GM18519 (cell line): ENCODE data around the gene CMTM6.
"Not testable (repeated sequence)": the region's sequence is repeated elsewhere in the genome, so short reads cannot be mapped to it uniquely, and the experiment has no call there.

Experiments
- ATAC-seq: cut with Tn5 transposase; IDR thresholded peaks from one replicate; pipeline ENCODE4 v1.9.1; 2021; ENCODE audit warnings: mild to moderate bottlenecking, moderate library complexity; ENCODE audit not compliant: unreplicated experiment, low FRiP score

The CMTM6 gene

DNA sequence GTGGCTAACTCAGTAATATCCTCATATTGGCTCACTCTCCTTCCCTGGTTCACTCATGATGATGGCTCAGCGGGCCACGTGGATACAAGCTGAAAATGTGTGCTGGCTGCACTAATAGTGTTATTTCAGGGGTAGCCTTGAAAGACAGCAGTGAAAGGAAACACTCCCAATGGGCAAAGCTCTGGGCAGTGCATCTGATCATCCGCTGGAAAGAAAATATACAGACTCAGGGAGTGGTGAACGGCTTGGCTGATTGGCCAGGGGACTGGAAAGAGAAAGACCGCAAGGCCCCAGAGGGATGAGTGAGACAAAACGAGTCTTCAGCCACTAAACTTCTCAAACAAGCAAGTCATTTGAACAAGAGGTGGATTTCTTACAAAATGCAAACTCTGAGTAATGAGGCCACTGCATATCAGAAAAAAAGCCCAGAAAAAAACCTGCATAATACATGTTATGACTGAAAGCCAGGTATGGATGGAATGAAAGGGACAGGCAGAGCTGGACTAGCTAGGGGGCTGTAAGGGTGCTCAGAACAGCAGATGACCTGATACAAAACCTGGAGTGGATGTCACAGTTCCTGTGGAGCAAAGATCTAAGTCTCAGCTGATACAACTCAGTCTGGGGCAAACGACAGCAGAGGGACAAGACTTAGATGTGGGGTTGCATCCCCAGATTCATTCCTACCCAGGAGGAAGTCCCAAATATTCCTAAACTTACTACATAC is 33.3 kb downstream of the CMTM6 start:
- ATAC-seq = no peak

DNA sequence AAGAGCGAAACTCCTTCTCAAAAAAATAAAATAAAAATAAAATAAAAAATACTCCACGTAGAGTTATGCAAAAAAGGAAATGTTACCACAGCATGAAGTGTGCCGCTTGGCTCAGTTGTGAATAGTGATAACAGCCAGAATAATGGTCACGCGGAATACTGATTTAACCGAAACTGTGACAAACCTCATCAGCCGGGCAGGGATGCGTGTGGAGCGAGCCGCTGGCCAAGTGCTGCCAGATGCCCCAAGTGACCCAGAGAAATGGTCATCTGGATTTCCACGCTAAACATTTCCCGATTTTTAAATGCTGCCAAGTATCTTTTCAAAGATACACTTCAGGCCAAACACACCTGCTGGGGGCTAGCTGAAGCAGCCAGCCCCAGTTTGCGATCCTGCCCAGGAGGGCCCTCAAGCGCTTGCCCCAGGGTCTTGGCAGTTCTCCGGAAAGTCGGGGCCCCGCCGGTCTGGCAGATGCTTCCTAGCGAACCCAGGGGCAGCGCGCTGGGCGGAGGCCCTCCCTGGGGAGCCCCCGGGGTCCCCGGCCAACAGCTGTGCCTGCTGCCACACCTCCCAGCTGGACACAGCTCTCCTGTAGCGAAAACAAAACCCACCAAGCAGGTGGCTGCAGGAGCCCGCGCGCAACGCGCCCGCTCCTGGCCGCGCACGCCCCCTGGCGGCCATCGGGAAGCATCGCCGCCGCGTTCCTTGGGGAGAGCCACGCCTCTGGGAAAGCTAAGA is 35.1 kb downstream of the CMTM6 start:
- no peak for ATAC-seq

DNA sequence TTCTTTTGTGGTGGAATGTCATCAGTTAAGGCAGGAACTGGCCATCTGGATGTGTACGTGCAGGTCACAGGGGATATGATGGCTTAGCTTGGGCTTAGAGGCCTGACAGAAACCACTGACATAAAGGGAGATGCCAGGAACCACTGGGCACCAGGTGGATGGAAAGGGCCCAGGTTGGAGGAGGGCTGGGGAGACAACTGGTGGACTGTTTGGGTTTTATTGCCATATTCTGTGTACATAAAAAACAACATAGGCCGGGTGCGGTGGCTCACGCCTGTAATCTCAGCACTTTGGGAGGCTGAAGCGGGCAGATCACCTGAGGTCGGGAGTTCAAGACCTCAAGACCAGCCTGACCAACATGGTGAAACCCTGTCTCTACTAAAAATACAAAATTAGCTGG is 35.8 kb downstream of the CMTM6 start:
- ATAC-seq = not testable (repeated sequence)

DNA sequence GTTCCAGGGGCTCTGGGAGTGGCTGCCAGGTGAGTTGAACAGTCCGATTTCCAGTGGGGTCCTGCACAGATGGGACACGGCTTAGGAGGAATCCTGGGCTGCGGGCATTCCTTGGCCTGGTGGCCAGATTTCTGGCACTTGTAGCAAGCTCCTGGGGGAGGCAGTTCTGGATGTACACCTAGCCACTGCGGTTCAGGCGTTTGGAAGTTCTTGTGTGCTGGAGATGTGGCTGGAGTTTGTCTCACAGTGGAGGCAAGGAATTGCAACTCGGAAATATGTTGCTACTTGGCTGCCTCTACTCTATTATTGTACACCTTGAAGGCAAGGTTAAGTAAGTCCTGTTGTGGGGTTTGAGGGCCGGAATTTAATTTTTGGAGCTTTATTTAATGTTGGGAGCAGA is 37.9 kb downstream of the CMTM6 start:
- ATAC-seq = not testable (repeated sequence)

DNA sequence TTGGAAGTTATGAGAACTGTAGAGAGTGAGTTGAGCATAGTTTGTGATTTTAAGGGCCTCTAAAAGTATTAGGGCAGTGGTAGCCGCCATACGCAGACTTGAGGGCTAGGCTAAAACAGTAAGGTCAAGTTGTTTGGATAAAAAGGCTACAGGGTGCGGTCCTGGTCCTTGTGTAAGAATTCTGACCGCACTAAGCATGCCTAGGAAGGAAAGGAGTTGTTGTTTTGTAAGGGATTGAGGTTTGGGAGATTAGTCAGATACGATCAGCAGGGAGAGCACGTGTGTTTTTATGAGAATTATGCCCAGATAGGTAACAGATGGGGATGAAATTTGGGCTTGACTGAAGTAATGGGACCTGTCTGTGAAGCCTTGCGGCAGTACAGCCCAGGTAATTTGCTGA is 39.2 kb downstream of the CMTM6 start:
- ATAC-seq = not testable (repeated sequence)

DNA sequence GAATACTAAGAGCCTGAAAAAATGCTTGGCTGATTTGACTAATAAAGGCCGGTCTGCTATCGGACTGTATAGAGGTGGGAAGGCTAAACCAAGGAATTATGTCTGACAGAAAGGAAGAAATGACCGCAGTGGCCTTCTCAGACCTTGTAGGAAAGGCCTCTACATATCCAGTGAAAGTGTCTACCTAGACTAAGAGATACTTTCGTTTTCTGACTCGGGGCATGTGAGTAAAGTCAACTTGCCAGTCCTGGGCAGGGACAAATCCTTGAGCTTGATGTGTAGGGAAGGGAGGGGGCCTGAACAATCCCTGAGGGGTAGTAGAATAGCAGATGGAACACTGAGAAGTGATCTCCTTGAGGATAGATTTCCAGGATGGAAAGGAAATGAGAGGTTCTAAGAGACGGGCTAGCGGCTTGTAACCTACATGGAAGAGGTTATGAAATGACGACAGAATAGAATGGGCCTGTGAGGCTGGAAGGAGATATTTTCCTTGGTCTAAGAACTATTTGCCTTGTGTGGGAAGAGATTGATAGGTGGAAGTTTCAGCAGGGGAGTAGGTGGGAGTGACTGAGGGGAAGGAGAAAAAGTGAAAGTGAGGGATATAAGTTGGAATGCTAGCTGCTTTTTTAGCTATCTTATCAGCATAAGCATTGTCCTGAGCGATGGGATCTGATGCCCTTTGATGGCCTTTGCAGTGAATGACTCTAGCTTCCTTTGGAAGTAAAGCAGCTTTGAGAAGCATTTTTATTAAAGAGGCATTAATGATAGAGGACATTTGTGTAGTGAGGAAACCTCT is 40.3 kb downstream of the CMTM6 start:
- not testable (repeated sequence) for ATAC-seq

DNA sequence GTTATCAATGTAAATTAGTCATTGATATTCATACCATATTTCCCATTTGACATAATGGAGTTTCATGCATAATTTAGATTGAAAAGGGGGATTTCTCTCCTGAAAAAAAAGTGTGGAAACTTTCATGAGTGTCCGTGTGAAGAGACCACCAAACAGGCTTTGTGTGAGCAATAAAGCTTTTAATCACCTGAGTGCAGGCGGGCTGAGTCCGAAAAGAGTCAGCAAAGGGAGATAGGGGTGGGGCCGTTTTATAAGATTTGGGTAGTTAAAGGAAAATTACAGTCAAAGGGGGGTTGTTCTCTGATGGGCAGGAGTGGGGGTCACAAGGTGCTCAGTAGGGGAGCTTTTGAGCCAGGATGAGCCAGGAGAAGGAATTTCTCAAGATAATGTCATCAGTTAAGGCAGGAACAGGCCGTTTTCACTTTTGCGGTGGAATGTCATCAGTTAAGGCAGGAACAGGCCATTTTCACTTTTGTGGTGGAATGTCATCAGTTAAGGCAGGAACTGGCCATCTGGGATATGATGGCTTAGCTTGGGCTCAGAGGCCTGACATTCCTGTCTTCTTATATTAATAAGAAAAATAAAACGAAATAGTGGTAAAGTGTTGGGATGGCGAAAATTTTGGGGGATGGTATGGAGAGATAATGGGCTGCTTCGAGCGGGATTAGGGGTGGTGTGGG is 41.7 kb downstream of the CMTM6 start:
- ATAC-seq = not testable (repeated sequence)

DNA sequence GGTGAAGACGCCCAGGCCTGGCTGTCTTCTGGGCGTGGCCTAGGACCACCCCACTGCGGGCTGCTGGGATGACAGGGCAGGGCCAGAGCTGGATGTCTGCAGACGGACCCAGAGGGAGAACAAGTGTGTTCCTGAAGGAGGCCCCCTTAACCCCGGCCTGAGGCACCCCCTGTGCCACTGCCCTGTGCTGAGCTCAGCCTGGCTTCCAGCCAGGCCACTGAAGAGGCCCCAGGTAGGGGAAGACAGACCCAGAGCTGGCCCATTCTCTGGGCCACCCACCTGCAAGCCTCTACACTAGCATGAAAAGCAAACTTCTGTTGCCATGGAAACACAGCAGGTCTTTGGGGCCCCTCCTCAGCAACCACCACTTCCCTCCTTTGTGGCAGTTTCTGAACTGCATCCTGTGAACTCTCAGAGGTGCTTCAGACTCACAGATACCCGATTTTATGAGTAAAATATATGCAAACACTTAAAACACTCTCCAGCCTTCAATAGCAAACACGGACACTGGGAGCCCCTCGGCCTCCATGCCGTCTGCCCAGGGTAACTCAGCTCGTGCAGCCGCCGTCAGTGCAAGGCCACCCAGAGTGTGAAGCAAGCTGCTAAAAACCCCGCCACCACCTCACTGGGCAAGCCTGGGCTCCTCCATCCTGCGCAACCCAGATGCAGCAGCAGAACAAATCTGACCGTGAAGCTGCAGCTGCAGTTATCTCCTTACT is 42.5 kb downstream of the CMTM6 start:
- peak; percentile 85 for ATAC-seq

DNA sequence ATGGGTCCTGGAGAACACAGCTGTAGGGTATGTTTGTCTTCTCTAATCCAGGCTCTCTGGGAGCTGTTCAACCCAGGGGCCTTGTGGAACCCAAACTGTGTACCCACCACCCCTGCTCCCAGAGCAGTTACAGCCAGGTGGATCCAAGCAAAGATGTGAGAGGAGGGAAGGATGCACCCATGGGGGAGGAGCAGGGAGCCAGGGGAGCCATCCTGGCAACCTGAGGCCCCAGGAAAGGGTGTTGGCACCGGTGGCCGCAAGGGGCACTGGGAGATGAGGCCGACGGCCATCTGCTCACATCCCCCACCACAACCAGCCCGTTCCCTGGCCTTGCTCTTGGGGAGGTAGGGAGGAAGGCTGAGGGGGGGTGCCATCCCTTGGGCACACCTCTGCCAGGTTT is 43.2 kb downstream of the CMTM6 start:
- no peak for ATAC-seq

DNA sequence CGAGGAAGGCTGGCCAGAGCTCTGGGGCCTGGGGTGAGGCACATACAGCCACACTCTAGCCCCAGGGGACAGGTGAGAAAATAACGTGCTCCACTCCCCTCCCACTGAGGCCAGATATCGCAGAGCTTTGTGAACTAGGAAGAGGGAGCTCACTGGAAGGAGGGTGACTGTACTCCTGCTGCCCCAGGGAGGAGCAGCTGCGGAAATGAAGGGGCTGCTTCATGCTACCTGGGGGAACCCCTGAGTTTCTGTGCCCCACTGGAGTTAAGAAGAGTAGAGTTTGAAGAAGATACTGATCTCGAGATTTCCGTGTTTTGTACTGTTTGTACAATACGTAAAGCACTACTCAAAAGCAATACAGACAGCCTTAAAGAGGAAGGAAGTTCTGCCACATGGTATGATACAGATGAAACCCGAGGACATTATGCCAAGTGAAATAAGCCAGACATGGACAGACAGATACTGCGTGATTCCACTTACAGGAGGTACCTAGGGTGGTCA is 44.6 kb downstream of the CMTM6 start:
- no peak for ATAC-seq

DNA sequence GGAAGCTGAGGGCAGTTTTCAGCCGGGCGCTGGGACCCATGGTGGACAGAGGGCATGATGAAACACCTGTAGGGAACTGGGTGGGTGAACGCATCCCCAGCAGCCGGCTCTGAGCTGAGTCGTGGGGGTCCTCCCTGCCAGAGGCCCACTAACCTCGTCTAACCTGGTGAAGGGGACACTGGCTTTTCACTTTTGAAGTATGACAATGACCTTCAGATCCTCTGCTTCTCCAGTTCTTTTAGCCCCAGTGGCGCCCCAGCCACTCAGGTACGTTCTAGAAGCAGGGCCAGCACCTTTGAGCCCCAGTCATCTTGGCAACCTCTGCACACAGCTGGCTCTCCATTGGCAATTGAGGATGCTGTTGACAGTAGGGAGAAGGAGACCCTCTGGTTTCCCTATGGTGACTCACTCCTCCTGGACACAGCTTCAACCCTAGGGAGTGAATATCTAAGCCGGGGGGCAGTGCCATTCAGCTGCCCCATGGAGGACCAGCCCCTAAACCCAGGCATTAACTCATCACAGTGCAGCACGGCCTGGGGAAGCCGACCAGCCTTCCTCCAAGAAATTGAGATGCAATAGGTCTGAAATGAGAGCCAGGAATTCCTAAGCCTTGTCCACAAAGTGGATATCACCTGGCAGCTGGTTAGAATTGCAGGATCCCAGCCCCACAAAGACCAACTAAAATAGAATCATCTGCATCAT is 46.1 kb downstream of the CMTM6 start:
- no peak for ATAC-seq

DNA sequence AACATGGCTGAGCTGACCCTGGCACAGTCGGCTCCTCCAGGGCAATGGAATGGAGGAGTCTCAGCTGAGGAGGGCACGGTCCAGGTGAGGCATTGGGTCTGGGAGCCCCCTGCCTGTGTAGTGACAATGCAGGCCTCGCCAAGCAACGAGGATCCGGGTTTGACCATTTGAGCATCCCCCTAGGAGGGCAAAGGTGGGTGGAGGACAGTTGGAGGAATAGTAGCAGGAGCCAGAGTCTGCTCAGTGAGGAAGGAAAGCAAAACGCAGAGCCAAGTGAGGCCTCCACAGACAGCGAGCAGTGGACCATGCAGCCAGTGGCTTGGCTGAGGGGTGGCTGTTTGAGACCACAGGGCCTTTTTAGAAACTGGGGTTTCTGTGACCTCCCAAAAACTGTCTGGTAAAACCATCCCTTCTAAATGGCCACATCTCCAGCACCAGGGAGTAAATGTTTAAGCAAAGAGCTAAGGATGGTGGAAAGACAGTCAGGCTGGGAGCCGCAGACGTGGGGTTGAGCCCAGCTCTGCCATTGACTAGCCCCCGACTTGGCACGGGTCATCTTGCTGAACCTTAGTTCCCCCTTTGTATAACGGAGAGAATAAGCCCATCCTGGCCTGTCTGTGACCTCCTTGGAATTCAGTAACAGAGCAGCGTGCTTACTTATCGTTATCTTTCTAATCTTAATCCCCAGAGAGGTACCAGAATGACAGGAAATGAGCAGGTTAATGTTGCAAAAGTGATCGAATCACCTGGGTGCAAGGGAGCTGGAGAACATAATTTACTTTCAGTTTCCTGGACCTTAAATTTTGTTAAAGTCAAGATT is 46.8 kb downstream of the CMTM6 start:
- ATAC-seq = no peak

DNA sequence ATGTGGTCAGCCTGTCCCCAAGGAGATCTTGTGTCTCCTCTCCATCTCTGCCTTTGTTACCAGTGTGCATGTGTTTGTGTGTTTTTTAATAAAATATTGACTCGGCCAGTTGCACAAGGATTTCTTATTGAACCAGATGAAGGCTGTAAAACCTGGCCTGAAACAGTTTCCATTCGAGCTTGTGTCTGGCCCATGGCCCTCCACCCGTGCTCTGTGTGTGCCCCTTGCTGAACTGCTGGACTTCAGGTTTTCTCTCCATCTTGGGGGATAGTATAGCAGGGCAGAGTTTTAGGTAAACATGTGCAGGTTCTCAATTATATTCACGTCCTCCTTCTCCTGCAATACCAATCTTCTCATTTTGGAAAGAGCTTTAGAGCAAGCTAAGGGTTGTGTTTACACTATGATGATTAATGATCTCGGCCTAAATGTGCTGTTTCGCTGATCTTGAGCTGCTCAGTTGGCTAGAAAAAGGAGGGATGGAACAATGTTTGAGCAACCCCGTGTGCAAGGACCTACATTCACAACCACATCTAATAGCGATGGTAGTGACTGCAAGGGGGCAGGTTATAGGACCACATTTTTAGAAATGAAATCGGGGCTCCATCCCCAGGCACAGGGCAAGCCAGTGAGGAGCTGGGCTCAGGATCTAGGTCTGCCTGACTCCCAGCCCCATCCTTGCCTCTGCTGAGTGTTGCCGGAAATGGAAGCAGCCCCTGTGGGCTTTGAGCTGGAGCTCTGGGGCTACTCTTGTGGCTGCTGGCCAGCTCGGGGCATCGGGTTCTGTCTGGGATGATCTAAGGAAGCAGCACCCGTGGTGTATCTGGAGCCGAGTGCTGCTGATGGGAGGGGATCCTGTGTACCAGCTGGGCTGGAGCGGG is 47.7 kb downstream of the CMTM6 start:
- ATAC-seq = no peak

DNA sequence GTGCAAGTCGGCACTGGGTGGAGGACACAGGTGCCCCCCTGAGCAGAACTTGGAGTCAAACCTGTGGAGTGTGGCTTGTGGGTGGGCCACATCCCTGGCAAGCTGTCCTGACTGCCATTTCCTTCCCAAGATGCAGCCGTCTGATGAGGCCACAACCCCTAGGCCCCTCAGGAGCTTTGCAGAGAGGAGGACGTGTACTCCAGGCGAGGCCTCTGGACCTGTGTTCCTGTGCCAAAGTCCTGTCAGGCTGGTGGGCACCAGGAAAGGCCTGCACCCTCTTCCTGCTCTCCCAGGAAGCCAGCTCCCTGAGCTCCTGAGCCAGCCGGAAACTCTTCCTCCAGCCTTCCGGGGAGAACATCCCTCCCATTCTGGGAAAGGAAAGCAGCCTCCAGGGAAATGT is 48.5 kb downstream of the CMTM6 start:
- no peak for ATAC-seq

DNA sequence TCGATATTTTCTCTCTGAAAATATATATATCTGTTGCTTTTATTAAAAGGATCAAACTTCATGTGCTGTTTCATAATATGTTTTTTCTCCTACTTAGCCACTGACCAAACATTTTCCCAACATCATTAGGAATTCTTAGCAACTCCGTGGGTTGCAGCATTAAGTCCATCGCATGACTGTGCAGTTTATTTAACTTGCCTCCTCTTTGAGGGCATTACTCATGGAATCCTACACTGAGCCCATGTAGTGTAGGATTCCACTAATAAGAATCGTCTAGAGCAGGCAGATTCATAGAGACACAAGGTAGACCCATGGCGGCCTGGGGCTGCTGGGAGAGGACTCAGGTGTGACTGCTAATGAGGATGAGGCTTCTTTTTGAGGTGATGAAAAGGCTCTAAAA is 49.3 kb downstream of the CMTM6 start:
- ATAC-seq = no peak

DNA sequence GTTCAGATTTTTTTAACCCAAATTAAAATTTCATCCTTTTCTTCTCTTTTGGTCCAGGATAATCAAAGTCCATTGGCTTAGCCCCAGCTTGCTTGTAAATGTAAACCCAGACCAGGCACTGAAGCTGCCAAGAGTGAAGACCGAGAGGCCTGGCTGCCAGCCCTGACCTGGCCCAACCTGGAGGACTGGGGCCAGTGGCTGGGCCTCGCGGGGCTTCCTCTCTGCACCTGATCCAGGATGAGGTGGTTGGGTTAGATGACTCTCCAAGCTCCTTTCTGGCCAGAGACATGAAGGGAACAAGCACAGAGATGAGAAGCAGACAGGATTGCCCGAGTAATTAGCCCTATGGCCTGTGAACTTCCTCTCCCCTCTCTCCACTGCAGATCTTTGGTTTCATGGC is 50.6 kb downstream of the CMTM6 start:
- ATAC-seq = no peak

DNA sequence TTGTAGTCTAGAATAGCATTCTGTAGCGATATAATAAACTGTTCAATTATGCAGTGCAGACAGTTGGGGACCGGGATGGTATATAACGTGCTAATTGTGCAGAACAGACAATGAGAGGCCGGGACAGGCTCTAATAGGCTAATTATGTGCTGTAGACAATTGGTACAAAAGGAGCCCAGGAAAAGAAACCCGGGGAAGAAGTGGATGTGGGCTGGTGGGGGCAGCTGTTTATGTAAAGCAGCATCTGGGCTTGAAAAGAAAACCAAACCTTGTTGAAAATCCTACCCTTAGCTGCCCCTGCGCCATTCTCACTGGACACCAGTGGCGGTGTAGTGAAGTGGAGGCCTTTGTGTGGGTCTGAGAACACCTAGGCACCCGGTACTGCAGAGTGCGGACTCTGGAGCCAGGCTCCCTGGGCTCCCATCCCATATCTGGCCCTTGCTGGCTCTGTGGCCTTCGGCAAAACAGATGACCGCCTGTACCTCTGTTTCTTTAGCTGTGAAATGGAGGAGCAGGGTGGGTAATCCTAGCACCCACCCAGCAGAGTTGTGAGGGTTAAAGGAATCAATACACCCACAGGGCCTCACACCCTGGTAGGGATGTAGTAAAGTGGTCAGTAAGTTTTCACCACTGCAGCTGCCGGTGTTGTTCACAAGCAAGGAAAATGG is 51.5 kb downstream of the CMTM6 start:
- no peak for ATAC-seq
